ENCODE results near the gene TSFM. TPM values are rescaled to one million over a fixed set of nuclear protein-coding genes. Genes with fewer than 3 reads are reported as not detected.

TSFM gene
- total and polyA plus RNA-seq, 4 donors = 15.0 to 22.9 (median 19.3) TPM

GRCh38 chr12:57738661-57739237 is 43.8 kb upstream of the TSFM start, which contains the start of gene AGAP2:
Gene AGAP2, minus strand, starts transcription at chr12:57738742. Its CDS starts 496 bp downstream, at chr12:57738246.
- Histone ChIP-seq H3K36me3 (ENCODE audit: control insufficient read depth in 1 of 2, insufficient read depth in 2 of 2, low read length in 1 of 2) (no peaks in the 10 kb centered on the region), H3K4me3 (ENCODE audit: low read length in 2 of 2) (peak within 1 kb of the TSS; percentile 21 to 41), H3K27ac (ENCODE audit: low read depth in 1 of 2, low read length in 2 of 2) (no peak within 1 kb of the TSS), H3K27me3 (ENCODE audit: control insufficient read depth in 1 of 2, insufficient read depth in 2 of 2, low read length in 1 of 2) (no peaks in the 10 kb centered on the region), H3K4me1 (ENCODE audit: control insufficient read depth in 1 of 2, insufficient read depth in 2 of 2, low read length in 2 of 2) (no peaks in the 10 kb centered on the region), H3K9me3 (ENCODE audit: control insufficient read depth, low read length) (no peaks in the 10 kb centered on the region)
- intact Hi-C loops (cut with DNase I) = no loop called here
- ATAC-seq (ENCODE audit: low FRiP score) (no peak), DNase-seq (no peak)
- WGBS, 2 donors = 3 to 5% methylated on average over 24 to 36 of the region's 36 CpGs

GRCh38 chr12:57739387-57739786 is 43.2 kb upstream of the TSFM start:
- no peak overlapping the region for H3K4me3 ChIP-seq (ENCODE audit: low read length in 2 of 2)
- H3K9me3 ChIP-seq (ENCODE audit: control insufficient read depth, low read length) = no peaks in the 10 kb centered on the region
- ATAC-seq (ENCODE audit: low FRiP score) (no peak), DNase-seq (no peak)
- H3K4me1 ChIP-seq (ENCODE audit: control insufficient read depth in 1 of 2, insufficient read depth in 2 of 2, low read length in 2 of 2) = no peaks in the 10 kb centered on the region
- no peaks in the 10 kb centered on the region for H3K27me3 ChIP-seq (ENCODE audit: control insufficient read depth in 1 of 2, insufficient read depth in 2 of 2, low read length in 1 of 2)
- intact Hi-C loops (cut with DNase I) = no loop called here
- WGBS, 2 donors = 9 to 16% methylated on average over 7 of the region's 7 CpGs
- H3K36me3 ChIP-seq (ENCODE audit: control insufficient read depth in 1 of 2, insufficient read depth in 2 of 2, low read length in 1 of 2) = no peaks in the 10 kb centered on the region
- H3K27ac ChIP-seq (ENCODE audit: low read depth in 1 of 2, low read length in 2 of 2) = no peak overlapping the region

GRCh38 chr12:57739914-57740538 is 42.6 kb upstream of the TSFM start:
- 18 to 26% methylated on average over 5 to 10 of the region's 10 CpGs for WGBS, 2 donors
- Histone ChIP-seq H3K9me3 (ENCODE audit: control insufficient read depth, low read length) (no peaks in the 10 kb centered on the region), H3K4me3 (ENCODE audit: low read length in 2 of 2) (no peak overlapping the region), H3K36me3 (ENCODE audit: control insufficient read depth in 1 of 2, insufficient read depth in 2 of 2, low read length in 1 of 2) (no peaks in the 10 kb centered on the region), H3K4me1 (ENCODE audit: control insufficient read depth in 1 of 2, insufficient read depth in 2 of 2, low read length in 2 of 2) (no peaks in the 10 kb centered on the region), H3K27ac (ENCODE audit: low read depth in 1 of 2, low read length in 2 of 2) (no peak overlapping the region), H3K27me3 (ENCODE audit: control insufficient read depth in 1 of 2, insufficient read depth in 2 of 2, low read length in 1 of 2) (no peaks in the 10 kb centered on the region)
- ATAC-seq (ENCODE audit: low FRiP score) (no peak), DNase-seq (no peak)
- intact Hi-C loops (cut with DNase I) = no loop called here

- no peaks in the 10 kb centered on the region for H3K27me3 ChIP-seq (ENCODE audit: control insufficient read depth in 1 of 2, insufficient read depth in 2 of 2, low read length in 1 of 2)
- ATAC-seq (ENCODE audit: low FRiP score) = no peak
- H3K4me3 ChIP-seq (ENCODE audit: low read length in 2 of 2) = no peak overlapping the region
- no peak for DNase-seq
- no peaks in the 10 kb centered on the region for H3K9me3 ChIP-seq (ENCODE audit: control insufficient read depth, low read length)
- WGBS, 2 donors = 68 to 71% methylated on average over 5 of the region's 5 CpGs
- intact Hi-C loops (cut with DNase I) = no loop called here
- H3K27ac ChIP-seq (ENCODE audit: low read depth in 1 of 2, low read length in 2 of 2) = no peak overlapping the region
- H3K36me3 ChIP-seq (ENCODE audit: control insufficient read depth in 1 of 2, insufficient read depth in 2 of 2, low read length in 1 of 2) = no peaks in the 10 kb centered on the region
- H3K4me1 ChIP-seq (ENCODE audit: control insufficient read depth in 1 of 2, insufficient read depth in 2 of 2, low read length in 2 of 2) = no peaks in the 10 kb centered on the region
Measured at GRCh38 chr12:57740656-57741412, 41.8 kb upstream of the TSFM start.

- Histone ChIP-seq H3K4me1 (ENCODE audit: control insufficient read depth in 1 of 2, insufficient read depth in 2 of 2, low read length in 2 of 2) (no peaks in the 10 kb centered on the region), H3K4me3 (ENCODE audit: low read length in 2 of 2) (no peak overlapping the region), H3K27me3 (ENCODE audit: control insufficient read depth in 1 of 2, insufficient read depth in 2 of 2, low read length in 1 of 2) (no peaks in the 10 kb centered on the region), H3K9me3 (ENCODE audit: control insufficient read depth, low read length) (no peaks in the 10 kb centered on the region), H3K27ac (ENCODE audit: low read depth in 1 of 2, low read length in 2 of 2) (no peak overlapping the region), H3K36me3 (ENCODE audit: control insufficient read depth in 1 of 2, insufficient read depth in 2 of 2, low read length in 1 of 2) (no peaks in the 10 kb centered on the region)
- intact Hi-C loops (cut with DNase I) = no loop called here
- ATAC-seq (ENCODE audit: low FRiP score) (no peak), DNase-seq (no peak)
- WGBS, 2 donors = 74 to 80% methylated on average over 1 of the region's 1 CpG
Measured at GRCh38 chr12:57741413-57741789, 41.2 kb upstream of the TSFM start.

- ATAC-seq (ENCODE audit: low FRiP score) (no peak), DNase-seq (no peak)
- Histone ChIP-seq H3K27me3 (ENCODE audit: control insufficient read depth in 1 of 2, insufficient read depth in 2 of 2, low read length in 1 of 2) (no peaks in the 10 kb centered on the region), H3K4me1 (ENCODE audit: control insufficient read depth in 1 of 2, insufficient read depth in 2 of 2, low read length in 2 of 2) (no peaks in the 10 kb centered on the region), H3K27ac (ENCODE audit: low read depth in 1 of 2, low read length in 2 of 2) (no peak overlapping the region), H3K4me3 (ENCODE audit: low read length in 2 of 2) (no peak overlapping the region), H3K9me3 (ENCODE audit: control insufficient read depth, low read length) (no peaks in the 10 kb centered on the region), H3K36me3 (ENCODE audit: control insufficient read depth in 1 of 2, insufficient read depth in 2 of 2, low read length in 1 of 2) (no peaks in the 10 kb centered on the region)
- intact Hi-C loops (cut with DNase I) = no loop called here
- WGBS, 2 donors = 54 to 58% methylated on average over 14 of the region's 14 CpGs
Measured at GRCh38 chr12:57741844-57742738, 40.5 kb upstream of the TSFM start.

- ATAC-seq (ENCODE audit: low FRiP score) (no peak), DNase-seq (no peak)
- Histone ChIP-seq H3K9me3 (ENCODE audit: control insufficient read depth, low read length) (no peaks in the 10 kb centered on the region), H3K27me3 (ENCODE audit: control insufficient read depth in 1 of 2, insufficient read depth in 2 of 2, low read length in 1 of 2) (no peaks in the 10 kb centered on the region), H3K36me3 (ENCODE audit: control insufficient read depth in 1 of 2, insufficient read depth in 2 of 2, low read length in 1 of 2) (peaks cover 0 to 2% of the 10 kb centered on the region in 2 donors), H3K27ac (ENCODE audit: low read depth in 1 of 2, low read length in 2 of 2) (no peak overlapping the region), H3K4me1 (ENCODE audit: control insufficient read depth in 1 of 2, insufficient read depth in 2 of 2, low read length in 2 of 2) (no peaks in the 10 kb centered on the region), H3K4me3 (ENCODE audit: low read length in 2 of 2) (no peak overlapping the region)
- intact Hi-C loops (cut with DNase I) = no loop called here
- WGBS, 2 donors = 85 to 92% methylated on average over 2 of the region's 2 CpGs
Measured at GRCh38 chr12:57743769-57744168, 38.8 kb upstream of the TSFM start.

GRCh38 chr12:57744194-57744776 is 38.3 kb upstream of the TSFM start:
- ATAC-seq (ENCODE audit: low FRiP score) (peak; percentile 84), DNase-seq (peak; percentile 84 to 94)
- intact Hi-C loops (cut with DNase I) = no loop called here
- H3K9me3 ChIP-seq (ENCODE audit: control insufficient read depth, low read length) = no peaks in the 10 kb centered on the region
- peak overlapping the region; percentile 49 to 50 for H3K27ac ChIP-seq (ENCODE audit: low read depth in 1 of 2, low read length in 2 of 2)
- H3K4me1 ChIP-seq (ENCODE audit: control insufficient read depth in 1 of 2, insufficient read depth in 2 of 2, low read length in 2 of 2) = no peaks in the 10 kb centered on the region
- 7 to 9% methylated on average over 21 of the region's 21 CpGs for WGBS, 2 donors
- peaks cover 0 to 4% of the 10 kb centered on the region in 2 donors for H3K36me3 ChIP-seq (ENCODE audit: control insufficient read depth in 1 of 2, insufficient read depth in 2 of 2, low read length in 1 of 2)
- peak overlapping the region; percentile 36 to 45 for H3K4me3 ChIP-seq (ENCODE audit: low read length in 2 of 2)
- no peaks in the 10 kb centered on the region for H3K27me3 ChIP-seq (ENCODE audit: control insufficient read depth in 1 of 2, insufficient read depth in 2 of 2, low read length in 1 of 2)
